Measurements from ENCODE around the gene CDPF1.

CDPF1 gene

DNA sequence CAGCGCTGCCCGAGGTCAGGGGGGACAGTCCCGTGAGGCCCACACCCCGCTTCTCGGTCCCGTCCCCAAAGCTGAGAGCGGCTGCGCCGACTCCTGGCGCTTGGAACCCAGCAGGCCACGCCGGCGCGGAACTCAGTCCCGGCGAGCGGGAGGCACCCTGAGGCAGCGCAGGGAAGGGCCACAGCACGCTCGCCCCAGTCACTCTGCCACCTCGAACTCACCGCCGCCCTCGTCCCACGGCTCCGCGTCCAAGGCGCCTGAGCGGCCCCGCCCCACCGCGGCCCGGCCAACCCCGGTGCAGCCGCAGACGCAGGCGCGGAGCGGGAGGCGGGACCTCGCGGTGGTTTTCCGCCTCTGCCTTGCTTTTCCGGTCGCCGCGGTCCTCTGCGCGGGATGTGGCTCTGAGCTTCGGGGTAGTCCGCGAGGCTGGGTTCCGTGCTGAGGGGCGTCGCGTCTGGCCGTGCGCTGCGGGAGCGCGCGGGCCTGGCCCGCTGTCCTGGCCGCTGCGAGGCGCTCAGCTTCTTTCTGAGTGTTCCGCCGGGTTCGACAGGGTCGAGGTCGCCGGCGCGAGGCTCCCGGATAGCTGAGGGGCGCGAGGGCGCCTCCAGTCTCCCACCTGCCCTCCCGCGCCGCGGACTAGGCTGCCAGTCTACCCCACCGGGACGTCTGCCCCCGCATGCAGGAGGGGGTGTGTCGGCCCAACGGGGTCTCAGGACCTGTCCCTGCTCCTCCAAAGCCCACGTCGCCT lies at the start of gene CDPF1:
CDPF1 (minus strand) TSS at position 259 of the 748 bp plus-strand sequence. CDS start 2,009 bp downstream, outside the sequence.
- peak; percentile 57 for DNase-seq

DNA sequence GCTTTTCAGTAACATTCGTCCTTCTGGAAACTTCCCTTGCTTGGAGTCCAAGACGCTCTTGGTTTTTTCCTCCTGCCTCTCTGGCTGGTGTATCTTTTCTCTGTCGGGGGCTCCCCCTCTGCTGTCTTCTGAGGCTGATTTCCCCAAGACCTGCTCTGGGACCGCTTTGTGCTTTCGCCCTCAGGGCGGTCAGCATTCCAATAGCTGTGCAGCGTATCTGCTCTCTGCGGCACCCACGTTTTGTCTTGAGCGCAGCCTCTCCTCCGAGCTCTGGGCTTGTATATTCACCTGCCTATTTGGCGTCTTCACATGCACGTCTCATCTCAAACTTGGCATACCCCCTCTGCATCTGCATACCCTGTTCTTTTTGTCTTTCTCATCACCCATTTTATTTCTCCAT lies 49.0 kb upstream of the CDPF1 start:
- no peak for DNase-seq

DNA sequence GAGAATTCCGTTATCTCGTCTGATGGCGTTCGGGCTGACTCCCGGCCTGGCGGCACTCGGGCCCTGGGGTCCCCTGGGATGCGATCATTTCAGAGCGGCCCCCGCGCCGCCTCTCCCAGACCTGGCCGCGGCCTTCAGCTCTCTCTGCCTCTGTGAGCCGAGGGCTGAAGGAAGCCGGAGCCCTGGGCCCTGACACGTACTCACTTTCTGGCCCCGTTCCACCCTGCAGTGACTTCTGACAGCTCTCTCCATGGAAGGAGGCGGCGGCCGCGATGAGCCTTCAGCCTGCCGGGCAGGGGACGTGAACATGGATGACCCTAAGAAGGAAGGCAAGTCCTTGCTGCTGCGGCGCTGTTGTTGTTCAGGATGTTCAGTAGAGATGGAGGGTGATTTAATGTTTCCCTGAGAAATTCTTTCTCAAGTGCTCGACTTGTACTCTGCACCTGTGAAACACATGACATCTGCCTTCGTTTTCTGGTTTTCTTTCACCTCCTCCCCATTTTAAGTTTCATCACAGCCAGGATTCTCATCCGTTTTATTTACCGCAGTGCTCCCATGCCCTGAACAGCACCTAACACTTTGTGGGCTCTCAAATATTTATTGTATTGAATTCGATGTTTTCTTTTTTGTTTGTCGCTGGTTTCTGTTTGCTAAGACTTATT lies 47.2 kb upstream of the CDPF1 start:
- no peak for DNase-seq

- DNase-seq = peak; percentile 80
Observed at GRCh38 chr22:46296257-46297150, 46.4 kb upstream of the CDPF1 start, which contains the start of gene GTSE1. TSS of gene GTSE1 (plus strand) at chr22:46296870. CDS start at chr22:46297401, 531 bp downstream.

DNA sequence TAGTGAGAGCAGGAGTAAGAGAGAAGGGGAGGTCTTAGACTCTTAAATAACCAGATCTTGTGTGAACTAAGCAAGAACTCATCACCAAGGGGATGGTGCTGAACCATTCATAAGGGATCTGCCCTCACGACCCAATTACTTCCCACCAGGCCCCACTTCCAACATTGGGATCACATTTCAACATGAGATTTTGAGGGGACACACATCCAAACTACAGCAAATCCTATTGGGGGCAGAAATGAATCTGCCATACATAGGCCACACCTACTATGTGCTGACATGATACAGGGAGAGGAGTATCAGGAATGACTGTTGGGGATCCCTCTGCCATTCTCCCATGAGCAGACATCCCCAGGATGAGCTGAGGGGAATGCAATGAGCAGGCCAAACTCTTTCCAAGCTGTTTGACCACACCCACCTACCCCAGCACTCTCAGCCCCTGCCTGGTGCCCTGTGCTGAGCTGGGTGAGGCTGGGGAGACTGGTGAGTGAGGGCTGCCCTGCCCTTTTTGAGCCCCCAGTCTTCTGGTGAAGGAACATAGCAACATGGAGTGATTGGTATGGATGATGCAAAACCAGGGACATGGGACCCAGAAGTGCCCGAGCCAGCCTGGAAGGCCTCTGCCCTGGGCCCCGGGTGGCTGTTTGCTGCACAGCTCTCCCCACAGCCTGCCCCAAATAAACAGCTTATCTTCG lies 45.3 kb upstream of the CDPF1 start:
- no peak for DNase-seq

DNA sequence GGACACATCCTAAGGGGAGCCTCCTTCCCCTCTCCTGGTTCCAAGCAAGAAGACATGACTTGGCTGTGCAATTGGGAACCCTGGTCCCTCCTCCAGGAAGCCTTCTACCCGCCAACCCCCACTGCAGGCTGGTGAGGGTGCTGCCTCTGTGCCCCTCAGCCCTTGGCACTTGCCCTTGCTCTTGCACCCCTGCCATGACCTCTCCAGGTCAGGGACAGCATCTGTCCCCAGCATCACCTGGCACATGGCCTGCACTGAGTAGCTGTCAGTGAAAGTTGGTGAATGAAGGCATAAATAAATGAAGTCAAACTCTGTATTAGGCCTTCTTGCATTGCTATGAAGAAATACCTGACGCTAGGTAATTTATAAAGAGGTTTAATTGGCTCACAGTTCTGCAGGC lies 44.7 kb upstream of the CDPF1 start:
- DNase-seq = no peak

DNA sequence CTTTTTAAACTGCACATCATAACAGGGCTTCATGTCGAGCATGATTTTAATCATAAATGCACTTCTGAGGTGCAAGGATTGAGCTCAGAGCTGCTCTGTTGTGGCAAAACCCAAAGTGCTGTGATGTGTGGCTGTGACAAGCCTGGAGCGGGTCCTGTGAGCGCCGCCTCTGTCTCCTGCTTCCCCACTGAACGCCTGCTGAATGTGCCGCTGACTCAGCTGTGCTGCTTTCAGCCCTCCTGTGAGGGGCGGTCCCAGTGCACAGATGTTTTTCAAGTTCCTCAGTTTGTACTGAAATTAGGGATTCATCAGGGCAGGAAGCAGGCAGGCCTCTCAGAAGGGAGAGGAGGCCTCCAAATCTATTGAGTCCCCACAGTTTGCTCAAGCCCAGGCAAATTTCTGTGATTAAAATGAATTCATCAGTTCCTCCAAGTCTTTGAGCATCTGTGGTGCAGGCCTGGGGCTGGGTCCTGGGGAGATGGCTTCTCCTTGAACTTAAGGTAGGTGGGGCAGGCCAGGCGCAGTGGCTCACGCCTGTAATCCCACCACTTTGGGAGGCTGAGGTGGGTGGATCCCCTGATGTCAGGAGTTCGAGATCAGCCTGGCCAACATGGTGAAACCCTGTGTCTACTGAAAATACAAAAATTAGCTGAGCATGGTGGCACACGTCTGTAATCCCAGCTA lies 43.6 kb upstream of the CDPF1 start:
- DNase-seq = no peak

GRCh38 chr22:46292732-46293131 lies 42.6 kb upstream of the CDPF1 start:
- no peak for DNase-seq

- no peak for DNase-seq
Observed at GRCh38 chr22:46292173-46292572, 42.1 kb upstream of the CDPF1 start.

GRCh38 chr22:46290843-46291785 lies 41.0 kb upstream of the CDPF1 start:
- DNase-seq = no peak

DNA sequence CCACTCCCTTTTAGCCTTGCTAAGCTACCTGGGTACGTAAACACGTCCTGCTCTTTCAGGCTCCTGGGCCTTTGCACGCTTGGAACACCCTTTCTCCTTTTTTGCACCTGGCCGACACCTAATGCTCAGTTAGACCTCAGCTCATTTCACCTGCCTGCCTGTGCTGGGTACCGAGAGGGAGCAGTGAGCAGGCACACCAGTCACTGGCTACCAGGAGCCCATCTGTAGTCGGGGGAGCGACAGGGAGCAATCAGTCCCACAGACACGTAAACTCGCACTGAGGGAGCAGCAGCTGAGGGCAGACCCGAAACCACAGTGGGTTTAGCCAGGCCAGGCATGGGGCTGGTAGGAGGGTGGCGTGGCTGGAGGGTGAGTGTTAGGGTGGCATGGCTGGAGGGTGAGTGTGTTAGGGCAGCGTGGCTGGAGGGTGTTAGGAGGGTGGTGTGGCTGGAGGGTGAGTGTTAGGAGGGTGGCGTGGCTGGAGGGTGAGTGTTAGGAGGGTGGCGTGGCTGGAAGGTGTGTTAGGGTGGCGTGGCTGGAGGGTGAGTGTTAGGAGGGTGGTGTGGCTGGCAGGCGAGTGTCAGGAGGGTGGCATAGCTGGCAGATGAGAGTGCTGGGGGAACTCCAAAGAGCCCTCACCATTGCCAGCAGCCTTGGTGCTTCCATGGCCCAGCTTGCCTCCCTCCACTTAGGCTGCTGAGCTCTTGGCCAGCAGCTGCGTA lies 40.2 kb upstream of the CDPF1 start:
- DNase-seq = no peak

DNA sequence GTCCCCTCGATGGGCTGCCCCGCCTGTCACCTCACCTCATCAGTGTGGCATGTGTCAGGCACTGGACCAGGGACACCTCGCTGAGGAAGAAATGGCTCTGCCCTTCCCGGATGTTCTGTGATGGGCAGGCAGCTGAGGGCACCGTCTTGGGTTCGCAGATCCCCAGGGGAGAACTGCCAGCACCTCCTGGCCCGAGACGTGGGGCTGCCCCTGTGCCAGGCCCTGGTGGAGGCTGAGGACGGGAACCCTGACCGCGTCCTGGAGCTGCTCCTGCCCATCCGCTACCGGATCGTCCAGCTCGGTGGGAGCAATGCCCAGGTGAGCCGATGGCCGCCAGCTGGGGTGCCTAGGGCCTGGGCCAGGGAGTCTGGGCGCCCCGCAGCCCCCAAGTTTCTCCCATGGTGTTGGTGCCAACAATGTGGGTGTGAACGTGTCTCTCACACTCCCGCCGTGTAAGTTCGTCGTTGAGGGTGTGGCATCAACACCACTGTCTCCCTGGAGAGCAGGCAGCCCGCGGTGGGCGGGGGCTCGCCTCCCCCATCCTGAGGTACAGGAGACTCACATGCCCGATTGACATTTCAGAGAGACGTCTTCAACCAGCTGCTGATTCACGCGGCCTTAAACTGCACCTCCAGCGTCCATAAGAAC lies 39.3 kb upstream of the CDPF1 start:
- DNase-seq = no peak

- DNase-seq = no peak
Observed at GRCh38 chr22:46288846-46289243, 38.8 kb upstream of the CDPF1 start.

GRCh38 chr22:46287873-46288751 lies 38.0 kb upstream of the CDPF1 start:
- DNase-seq = no peak

DNA sequence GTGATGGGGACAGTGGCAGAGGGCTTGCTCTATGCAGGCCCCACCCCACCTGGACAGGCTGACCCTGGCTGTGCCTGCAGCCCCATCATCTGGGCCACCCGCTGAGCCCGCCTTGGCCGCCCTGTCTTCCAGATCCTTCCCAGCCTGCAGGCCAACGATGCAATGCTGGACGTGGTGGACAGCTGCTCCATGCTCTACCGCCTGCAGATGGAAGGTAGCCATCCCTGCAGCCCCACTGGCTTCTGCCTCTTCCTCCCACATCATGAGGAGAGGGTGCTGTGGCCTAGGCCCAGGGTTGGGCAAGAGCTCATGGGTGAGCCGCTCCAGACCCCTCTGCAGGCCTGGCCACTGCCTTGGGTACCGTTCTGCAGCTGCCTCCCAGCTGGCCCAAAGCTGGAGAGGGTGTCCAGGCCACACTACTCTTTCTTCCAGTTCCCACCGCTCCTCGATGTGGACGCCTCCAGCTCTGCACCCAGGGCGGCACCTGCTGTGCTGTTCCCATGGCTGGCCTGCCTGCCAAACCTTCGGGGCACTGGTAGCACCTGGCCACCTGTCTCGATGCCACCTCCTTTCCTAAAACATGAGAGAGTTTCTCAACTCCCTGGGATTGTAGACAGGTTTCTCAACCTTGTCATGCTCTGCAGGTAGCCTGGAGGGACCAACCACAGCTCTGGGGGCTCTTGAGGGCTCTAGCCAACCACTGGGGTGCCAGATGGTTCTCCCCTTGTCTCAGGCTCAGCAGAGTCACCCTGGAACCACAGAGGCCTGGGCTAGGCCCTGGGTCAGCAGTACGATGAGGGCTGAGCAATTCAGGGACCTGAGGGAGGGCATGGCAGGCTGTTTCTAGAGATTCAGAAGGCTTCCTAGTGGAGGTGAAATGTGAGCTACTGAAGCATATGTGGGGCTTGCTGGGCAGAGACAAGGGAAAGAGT lies 37.1 kb upstream of the CDPF1 start:
- no peak for DNase-seq

DNA sequence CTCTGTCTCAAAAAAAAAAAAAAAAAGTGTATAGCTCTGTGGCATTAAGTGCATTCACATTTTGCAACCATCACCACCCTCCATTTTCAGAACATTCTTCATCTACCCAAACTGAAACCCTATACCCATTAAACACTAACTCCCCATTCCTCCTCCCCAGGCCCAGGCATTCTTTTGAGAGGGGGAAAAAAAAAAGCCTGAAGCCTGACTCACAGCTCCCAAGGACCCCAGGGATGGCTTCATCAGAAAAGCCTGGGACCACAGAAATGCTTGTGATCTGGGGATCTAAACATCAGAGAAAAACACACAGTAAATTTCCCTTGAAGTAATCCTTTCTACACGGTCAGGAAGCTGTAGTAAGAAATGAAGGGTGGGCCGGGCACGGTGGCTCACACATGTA lies 35.9 kb upstream of the CDPF1 start:
- DNase-seq = no peak

DNA sequence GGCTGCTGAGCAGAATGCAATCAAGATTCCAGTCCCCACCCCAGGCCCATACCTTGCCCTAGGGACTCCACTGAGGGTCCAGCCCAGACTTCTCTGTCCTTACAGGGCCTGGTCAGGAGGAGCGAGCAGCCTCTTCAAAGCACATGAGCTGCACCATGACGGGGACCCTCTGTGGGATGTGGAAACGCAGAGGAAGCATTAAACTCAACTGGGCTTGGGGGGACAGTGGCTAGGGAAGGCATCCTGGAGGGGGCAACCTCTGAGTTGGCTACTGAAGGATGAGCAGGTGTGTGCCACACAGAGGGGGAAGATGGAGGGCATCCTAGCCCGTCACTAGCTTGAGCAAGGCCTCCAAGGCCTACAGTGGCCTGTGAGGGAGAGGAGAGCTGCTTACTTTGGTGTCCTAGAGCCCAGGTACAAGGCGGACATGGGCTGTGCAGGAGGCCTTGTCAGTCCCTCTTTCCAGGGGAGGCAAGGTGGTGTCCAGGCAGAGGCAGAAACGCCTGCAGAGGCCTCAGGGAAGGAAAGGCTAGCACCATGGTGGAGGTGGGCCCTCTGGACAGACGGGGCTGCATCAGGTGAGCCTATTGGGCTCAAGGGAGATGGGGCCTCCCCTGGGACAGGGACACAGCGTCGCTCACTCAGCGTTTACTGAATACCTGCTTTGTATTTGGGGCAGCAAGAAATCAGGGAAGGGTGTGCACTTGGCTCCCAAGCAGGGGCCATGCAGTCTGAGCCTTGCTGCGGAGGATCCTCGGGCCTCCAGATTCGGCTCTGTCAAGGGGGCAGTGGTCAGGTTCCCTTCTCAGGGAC lies 32.0 kb upstream of the CDPF1 start:
- no peak for DNase-seq

All from DMS 273 treated with DMSO at 0.1 percent for 48 hours (cell line).